HepG2 (cell line): ENCODE data around the gene APC2. TPM values are rescaled to one million over a fixed set of nuclear protein-coding genes. Genes with fewer than 3 reads are reported as not detected.

Source experiments
- ARID2 ChIP-seq: sonication (generic); formaldehyde crosslinking; IDR thresholded peaks from 2 replicates; pipeline ENCODE4 v1.8.1; 2022; ENCODE audit warnings: mild to moderate bottlenecking, missing genetic modification reagents, borderline replicate concordance
- ATF2 ChIP-seq: sonication (generic); formaldehyde crosslinking; IDR thresholded peaks from 2 replicates; pipeline ENCODE4 v1.4.0; 2020; ENCODE audit warnings: missing genetic modification reagents
- EHMT2 ChIP-seq: fragments of 200-600 bp; sonication (generic); IDR thresholded peaks from 2 replicates; pipeline ENCODE4 v1.7.0; 2017; ENCODE audit warnings: antibody characterized with exemption, low read depth, low read length, borderline replicate concordance
- GABPA ChIP-seq, 2 experiments: IDR thresholded peaks; 2 replicates each; pipeline ENCODE4 v1.6.1; 2011 to 2016; ENCODE audit warnings: low read depth in 2 of 2, low read length in 1 of 2, missing biosample characterization in 1 of 2, missing genetic modification characterization in 1 of 2
- GLMP ChIP-seq: sonication (generic); formaldehyde crosslinking; IDR thresholded peaks from 2 replicates; pipeline ENCODE4 v1.9.0; 2021; ENCODE audit warnings: missing genetic modification reagents, mild to moderate bottlenecking, borderline replicate concordance
- PRDM15 ChIP-seq: sonication (generic); formaldehyde crosslinking; IDR thresholded peaks from 2 replicates; pipeline ENCODE4 v1.4.0; 2020; ENCODE audit warnings: missing genetic modification reagents
- RFXANK ChIP-seq: IDR thresholded peaks from 2 replicates; pipeline ENCODE4 v1.6.1; 2016
- ZBTB43 ChIP-seq: sonication (generic); formaldehyde crosslinking; conservative IDR thresholded peaks from 2 replicates; pipeline ENCODE4 v1.4.0; 2020; ENCODE audit warnings: missing genetic modification reagents
- ZFP37 ChIP-seq: sonication (generic); formaldehyde crosslinking; IDR thresholded peaks from 2 replicates; pipeline ENCODE4 v1.4.0; 2020; ENCODE audit warnings: missing genetic modification reagents, borderline replicate concordance
- ZNF10 ChIP-seq: sonication (generic); formaldehyde crosslinking; IDR thresholded peaks from 2 replicates; pipeline ENCODE4 v1.4.0; 2020; ENCODE audit warnings: mild to moderate bottlenecking, low read depth, missing genetic modification reagents, borderline replicate concordance
- ZNF160 ChIP-seq: sonication (generic); formaldehyde crosslinking; IDR thresholded peaks from 2 replicates; pipeline ENCODE4 v1.8.0; 2022; ENCODE audit warnings: mild to moderate bottlenecking, inconsistent platforms, missing genetic modification reagents
- ZNF232 ChIP-seq: sonication (generic); formaldehyde crosslinking; IDR thresholded peaks from 2 replicates; pipeline ENCODE4 v1.4.0; 2020; ENCODE audit warnings: missing genetic modification reagents, borderline replicate concordance
- ZNF543 ChIP-seq: sonication (generic); formaldehyde crosslinking; IDR thresholded peaks from 2 replicates; pipeline ENCODE4 v1.4.0; 2020; ENCODE audit warnings: mild to moderate bottlenecking, missing genetic modification reagents
- ZNF646 ChIP-seq: sonication (generic); formaldehyde crosslinking; IDR thresholded peaks from 2 replicates; pipeline ENCODE4 v1.9.0; 2021; ENCODE audit warnings: mild to moderate bottlenecking, missing genetic modification reagents
- polyA plus RNA-seq, 8 experiments: library from polyadenylated mRNA; depleted of rRNA in 3 of 8; stranded (reverse) in 7 of 8; unstranded in 1 of 8; fragments of >200 nt; fragmentation: Illumina TruSeq in 4 of 8; extraction: Trizol in 4 of 8; gene quantifications; 2 replicates each; pipeline versions ENCODE4 v1.2.1 to v1.2.3, GENCODE V29; 2011 to 2016; ENCODE audit warnings: low read depth in 4 of 8, missing spikeins in 1 of 8, mixed read lengths in 1 of 8; ENCODE audit not compliant: insufficient read depth in 1 of 8
- total RNA-seq, 5 experiments: library from RNA; depleted of rRNA; stranded (reverse); fragments of >200 nt; fragmentation: Illumina TruSeq; extraction: Trizol; gene quantifications; 2 replicates each; pipeline ENCODE4 v1.2.3, GENCODE V29; 2016; ENCODE audit warnings: low read depth in 1 of 5

Gene APC2
- total and polyA plus RNA-seq, 2 of the 13 experiments (the other 11 are each of a cell fraction or from before 2014, with no cell fraction given) = 0.08 to 0.22 TPM

- TF ChIP-seq GABPA (IDR thresholded peaks at IDR 0.05; ENCODE audit: low read depth, low read length) (no peak), GABPA (CRISPR knock-in tag; IDR thresholded peaks at IDR 0.05; ENCODE audit: low read depth) (peak; percentile 59), ZFP37 (CRISPR knock-in tag) (no peak), EHMT2 (no peak), ATF2 (no peak), PRDM15 (CRISPR knock-in tag) (no peak), RFXANK (CRISPR knock-in tag) (no peak), ZBTB43 (CRISPR knock-in tag) (no peak), ARID2 (CRISPR knock-in tag) (no peak), ZNF646 (CRISPR knock-in tag) (no peak), GLMP (CRISPR knock-in tag) (no peak), ZNF543 (no peak), ZNF10 (CRISPR knock-in tag) (no peak), ZNF232 (CRISPR knock-in tag) (no peak; the same call in 1 of the 2 replicates), ZNF160 (CRISPR knock-in tag) (no peak)
These were observed 43.0 kb upstream of the APC2 start (continued) for GRCh38 chr19:1406774-1407527.
